Stimulated activated CD8-positive, alpha-beta memory T cell treated with anti-CD3 and anti-CD28 coated beads, Interleukin-4, amount 100 ng/mL, for 24 hours (primary cell): Measurements from ENCODE around the gene CACNG4.

Source experiments
- DNase-seq: peaks from one replicate; pipeline ENCODE4 v3.0.0-alpha.2; 2020; ENCODE audit warnings: low read depth

Gene CACNG4

DNA sequence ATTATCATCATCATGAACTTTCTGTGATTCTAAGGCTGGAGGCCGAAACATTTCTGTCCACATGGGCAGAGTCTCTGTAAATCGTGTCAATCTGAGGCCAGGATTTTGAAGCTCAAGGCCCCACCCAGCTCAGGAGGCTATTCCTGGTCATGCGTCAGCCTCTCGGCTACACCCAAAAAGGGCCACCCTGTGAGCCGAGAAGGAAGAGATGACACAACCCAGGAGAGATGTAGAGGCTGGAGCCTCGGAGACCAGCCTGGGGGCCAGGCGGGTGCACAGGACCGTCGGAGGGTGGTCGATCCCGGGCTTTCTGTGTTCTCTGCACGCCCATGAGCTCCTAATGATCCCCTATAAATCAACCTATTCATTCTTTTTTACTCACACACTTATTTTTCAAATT lies 78.8 kb downstream of the CACNG4 start:
- DNase-seq, result no peak

DNA sequence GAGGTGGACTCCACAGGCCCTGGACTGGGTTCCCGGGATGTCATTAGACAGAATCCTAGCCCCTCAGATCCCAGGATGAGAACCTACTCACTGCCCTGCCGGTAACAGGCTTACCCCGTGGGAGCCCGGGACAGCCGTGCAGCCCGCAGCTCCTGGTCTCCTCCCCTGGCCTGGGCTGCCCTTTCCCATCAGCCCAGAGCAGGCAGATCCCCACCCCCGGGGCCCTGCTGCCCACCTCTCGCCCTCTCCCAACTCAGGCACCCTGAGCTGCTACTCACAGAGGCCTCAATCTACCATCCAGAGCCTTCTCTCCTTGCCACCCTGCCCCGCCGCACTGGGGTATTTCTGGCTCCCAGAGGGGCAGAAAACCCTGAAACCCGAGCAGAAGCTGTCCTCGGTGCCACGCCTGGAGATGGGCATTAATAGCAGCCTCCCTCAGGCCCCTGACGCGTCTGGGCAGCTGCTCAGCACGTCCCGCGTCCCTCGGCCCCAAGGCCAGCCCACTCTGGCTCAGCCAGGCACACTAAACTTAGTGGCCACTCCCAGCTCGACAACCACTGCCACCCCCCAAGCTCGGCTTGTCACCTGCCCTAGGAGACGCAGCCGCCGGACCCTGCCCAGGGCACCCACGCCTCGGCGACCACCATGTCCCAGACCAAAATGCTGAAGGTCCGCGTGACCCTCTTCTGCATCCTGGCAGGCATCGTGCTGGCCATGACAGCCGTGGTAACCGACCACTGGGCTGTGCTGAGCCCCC lies 79.7 kb downstream of the CACNG4 start, which contains the start of gene CACNG1:
TSS of gene CACNG1 (plus strand) at position 539 of the 757 bp plus-strand sequence. CDS start at position 646, 107 bp downstream.
- no peak for DNase-seq

DNA sequence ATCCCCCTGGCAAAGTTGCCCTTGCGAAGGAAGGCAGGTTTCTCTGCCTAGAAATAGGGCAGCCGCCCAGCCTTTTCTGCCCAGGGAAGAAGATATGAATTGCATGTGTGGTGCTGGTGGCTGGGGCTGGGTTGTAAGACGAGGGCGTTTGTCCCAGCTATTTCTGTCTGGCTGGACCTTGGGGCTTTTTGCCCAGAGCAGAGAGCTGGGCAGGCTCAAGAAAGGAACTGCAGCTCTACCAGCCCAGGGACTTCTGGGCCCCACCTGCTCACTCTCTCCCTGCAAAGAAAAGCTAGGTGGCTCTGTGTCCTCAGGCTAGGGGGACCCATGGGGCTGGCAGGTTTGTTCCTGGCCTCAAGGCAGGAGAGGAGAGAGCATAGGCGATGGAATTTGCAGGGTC lies 80.4 kb downstream of the CACNG4 start:
- DNase-seq, result no peak

DNA sequence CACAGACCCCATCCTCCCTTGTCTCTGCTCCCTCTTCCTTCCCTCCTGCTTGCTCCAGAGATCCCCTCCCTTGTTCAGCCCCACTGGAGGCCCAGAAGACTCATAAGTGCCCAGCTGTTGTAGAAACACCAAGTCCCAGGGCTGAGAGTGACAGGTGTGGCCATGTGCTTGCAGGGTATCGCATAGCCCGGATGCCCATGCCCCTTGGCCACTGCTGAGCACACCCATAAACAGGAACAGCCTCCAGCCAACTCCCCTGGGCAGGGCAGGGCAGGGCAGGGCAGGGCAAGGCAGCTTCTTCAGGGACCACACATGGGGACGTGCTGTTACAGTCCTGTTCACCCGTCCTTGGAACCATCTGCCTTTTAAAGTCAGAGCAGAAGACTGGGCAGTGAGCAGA lies 81.9 kb downstream of the CACNG4 start:
- DNase-seq, result no peak

DNA sequence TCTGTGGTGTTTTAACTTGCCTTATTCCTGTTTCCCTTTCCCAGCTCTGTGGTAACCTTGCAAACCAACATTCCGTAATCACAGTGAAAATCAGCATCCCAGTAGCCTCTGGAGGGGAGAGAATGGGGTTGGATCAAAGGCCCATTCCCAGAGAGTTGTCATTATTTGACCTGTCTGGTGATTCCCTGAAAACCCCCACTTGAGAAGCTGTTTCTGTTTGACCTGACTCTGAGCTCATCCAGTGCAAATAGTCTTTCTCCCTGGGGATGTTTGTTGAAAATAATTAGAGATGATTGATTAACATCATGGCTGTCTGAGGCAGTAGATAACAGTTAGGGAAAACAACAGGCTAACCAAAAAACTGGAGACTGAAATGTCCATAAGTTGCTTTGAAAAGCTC lies 82.9 kb downstream of the CACNG4 start:
- DNase-seq, result no peak

DNA sequence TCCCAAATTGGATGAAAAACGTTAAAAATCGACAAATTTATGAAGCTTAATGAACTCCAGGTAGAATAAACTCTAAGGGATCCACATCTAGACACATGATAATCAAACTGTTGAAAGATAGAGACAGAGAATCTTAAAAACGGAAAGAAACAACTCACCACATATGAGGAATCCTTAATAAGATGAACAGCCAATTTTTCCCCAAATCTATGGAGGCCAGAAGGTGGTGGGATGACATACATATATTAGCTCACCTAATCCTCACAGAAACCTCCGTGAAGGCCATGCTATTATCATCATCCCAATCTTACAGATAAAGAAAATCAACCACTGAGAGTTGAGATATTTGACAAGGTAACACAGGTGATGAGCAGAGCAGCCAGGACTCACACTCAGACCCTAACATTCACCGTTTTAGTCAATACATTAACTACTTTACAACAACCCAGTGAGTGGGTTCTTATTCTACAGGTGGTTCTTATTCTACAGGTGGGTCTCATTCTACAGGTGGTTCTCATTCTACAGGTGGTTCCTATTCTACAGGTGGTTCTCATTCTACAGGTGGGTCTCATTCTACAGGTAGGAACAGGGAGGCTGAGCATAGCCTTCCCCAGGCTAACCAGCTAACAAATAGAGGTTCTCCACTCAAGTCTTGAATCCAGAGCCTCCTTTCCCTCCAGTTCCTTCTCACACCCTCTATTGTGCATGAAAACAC lies 84.7 kb downstream of the CACNG4 start:
- no peak for DNase-seq

DNA sequence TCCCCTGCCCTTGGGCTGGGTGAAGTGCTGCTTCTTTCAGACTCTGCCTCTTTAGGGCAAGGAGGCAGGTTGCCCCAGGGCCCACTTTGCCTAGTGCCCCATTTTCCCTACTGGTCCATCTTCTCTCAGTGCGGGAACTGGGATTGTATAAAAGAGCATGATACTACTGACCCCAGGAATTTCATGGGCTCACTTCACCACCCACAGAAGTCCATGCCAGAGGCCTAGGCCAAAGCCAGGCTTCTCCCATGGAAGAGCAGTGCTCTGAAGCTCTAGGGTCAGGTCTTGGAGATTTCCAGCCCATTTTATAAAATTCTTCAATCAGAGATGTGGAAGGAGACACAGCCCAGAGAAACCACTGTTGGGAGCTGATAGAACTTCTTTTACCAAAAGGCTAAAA lies 85.6 kb downstream of the CACNG4 start:
- DNase-seq, result no peak

DNA sequence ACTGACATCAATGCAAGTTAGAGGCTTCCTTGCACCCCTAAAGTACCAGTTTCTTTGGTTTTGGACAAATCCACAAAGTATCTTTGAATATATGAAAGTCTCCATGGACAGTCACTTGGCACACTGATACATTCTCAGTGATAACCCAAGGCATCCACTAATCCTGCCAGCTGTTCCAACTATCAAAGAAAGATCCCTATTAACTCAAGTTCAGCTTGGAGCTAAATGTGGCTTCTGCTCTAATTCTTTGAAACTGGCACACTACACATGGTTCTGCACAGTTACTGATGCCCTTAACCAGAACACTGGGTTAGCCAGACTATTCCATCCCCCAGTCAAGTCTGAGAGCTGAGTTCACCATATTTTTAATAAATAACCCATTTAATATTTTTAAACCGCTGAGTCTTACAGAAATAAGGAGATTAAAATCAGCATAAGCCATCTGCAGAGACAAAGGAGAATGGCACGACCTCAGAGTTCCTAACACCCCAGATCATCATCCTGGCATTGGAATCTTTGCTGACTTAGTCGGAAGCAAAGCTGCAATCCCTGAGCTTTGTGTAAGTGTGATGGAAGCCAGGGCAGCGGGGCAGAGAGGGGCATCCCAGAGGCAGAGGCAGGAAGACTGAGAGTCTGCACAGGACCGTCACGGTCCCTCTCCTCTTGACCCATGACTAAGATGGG lies 86.1 kb downstream of the CACNG4 start:
- DNase-seq, result no peak

DNA sequence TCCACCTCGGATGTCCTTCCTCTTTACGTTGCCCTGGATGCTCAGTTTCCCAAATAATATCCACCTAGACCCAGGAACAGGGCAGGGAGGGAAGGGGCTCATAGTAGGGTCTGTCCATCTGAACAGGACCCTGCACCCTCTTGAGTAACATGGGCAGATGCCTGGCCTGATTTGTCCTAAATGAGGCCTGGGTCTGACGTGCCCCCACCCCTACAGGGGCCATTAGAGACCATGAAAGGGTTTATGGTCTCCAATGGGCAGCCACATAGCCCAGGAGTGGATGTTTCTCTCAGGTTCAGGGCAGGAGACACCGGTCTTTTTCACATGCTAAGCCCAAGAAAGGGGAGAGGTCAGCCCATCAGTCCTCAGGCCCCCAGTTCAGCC lies 86.6 kb downstream of the CACNG4 start:
- no peak for DNase-seq

DNA sequence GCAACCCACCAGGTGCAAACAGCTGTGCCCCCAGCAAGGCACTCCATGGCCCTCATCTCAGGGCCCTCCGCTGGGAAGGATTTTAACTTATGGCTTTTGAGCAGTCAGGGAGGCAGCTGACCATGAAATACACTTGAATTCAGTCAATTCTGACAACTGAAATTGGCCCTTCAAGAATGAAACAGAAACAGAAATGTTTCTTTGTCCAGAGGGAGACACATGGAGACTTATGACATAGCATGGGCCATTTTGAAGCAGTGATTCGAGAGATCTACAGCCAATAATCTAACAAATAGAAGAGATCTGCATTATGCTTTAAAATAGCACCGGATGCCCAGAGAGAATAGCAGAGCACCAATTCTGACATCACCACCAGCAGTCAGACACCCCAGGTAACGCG lies 87.3 kb downstream of the CACNG4 start:
- DNase-seq, result no peak

DNA sequence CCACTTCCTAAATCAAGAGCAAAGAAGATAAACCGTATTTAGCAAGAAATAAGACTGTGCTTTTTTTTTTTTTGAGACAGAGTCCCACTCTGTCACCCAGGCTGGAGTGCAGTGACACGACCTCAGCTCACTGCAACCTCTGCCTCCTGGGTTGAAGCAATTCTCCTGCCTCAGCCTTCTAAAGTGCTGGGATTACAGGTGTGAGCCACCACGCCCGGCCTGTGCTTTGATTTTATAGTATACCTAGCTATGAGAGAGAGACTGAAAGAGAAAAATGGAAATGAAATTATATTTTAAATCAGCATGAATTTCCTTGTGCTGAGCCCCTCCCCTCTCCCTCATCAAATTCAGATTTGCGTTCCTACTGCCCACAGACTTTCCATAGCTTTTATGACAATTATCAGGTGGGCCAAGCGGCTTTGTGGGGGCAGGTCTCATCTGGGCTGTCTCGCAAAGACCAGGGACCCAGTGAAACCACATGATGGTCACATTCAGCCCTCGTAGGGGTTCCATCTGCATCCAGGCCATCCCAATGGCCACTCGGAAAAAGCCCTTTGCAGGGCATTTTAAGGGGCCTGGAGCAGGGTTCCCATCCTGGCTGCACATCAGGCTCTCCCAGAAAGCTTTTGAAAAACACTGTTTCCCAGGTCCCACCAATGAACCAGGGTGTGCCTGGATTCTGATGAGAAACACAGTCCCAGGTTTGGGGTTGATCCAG lies 88.4 kb downstream of the CACNG4 start:
- DNase-seq, result no peak

DNA sequence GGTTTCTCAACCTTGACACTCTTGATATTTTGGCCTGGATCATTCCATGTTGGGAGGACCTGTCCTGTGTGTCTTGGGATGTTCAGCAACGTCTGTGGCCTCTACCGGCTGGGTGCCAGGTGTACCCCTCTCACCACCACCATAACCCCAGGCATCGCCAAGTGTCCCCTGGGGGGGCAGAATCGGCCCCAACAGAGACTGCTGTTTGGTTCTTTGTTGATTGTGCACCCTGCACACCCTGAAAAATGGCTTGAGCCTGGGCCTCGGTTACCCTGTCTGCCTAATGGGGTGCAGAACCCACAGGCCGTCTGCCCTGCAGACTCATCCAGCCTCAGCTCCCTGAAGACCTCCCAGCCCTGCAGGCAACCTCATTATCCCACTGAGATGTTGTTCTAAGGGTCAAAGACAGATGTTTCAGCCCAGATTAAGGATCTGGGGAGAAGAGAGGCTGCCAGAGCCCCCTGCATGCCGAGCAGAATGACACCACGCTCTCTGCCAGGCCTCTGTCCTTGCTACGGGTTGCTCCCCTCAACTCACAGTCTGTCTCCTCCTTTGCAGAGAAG lies 89.0 kb downstream of the CACNG4 start:
- DNase-seq, result no peak

DNA sequence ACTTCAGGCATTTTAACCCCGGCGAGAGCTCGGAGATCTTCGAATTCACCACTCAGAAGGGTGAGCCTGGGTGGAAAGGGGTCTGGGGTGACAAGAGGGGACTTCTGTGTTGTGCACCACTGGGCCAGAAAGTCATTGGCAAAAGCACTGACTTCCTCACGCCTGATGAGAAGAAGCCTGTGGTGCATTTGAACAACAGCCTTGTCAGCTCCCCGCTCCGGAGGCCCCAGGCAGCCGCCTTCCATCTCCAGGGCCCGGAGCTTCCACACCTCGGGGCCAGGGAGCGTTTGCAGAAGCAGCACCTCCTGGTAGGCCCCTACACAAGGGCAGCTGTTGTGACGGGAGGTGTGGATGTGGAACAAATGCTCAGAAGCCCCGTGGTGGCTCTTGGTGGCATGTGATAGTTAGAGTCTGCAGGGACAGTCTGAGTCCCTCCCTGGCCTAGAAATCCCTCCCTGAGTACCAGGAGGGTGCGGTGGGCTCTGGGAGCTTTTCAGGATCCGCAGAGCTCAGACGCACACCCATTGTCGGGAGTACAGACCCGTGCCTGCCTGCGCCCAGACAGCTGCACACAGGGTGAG lies 89.6 kb downstream of the CACNG4 start:
- no peak for DNase-seq

DNA sequence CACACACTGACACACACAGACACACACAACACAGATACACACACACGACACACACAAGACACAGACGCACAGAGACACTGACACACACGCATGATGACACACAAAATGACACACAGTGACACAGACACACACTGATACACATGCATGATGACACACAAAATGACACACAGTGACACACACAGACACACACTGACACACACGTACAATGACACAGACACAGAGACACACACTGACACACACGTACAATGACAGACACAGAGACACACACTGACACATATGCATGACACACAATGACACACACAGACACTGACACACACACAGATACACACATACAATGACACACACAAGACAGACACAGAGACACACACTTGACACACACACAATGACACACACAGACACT lies 90.1 kb downstream of the CACNG4 start:
- DNase-seq, result no peak

DNA sequence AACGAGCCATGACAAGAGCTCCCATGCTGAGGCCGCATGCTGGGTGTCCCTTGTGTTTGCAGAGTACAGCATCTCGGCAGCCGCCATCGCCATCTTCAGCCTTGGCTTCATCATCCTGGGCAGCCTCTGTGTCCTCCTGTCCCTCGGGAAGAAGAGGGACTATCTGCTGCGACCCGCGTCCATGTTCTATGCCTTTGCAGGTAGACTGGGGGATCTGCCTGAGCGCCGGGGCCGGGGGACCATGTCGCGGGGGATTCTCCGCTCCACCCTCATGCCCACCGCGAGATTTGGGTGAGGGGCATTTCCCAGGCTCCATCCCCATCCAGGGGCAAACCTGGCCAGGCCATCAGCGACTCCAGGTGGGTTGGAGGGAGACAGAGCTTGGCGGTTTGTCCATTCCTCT lies 90.5 kb downstream of the CACNG4 start:
- DNase-seq, result no peak

DNA sequence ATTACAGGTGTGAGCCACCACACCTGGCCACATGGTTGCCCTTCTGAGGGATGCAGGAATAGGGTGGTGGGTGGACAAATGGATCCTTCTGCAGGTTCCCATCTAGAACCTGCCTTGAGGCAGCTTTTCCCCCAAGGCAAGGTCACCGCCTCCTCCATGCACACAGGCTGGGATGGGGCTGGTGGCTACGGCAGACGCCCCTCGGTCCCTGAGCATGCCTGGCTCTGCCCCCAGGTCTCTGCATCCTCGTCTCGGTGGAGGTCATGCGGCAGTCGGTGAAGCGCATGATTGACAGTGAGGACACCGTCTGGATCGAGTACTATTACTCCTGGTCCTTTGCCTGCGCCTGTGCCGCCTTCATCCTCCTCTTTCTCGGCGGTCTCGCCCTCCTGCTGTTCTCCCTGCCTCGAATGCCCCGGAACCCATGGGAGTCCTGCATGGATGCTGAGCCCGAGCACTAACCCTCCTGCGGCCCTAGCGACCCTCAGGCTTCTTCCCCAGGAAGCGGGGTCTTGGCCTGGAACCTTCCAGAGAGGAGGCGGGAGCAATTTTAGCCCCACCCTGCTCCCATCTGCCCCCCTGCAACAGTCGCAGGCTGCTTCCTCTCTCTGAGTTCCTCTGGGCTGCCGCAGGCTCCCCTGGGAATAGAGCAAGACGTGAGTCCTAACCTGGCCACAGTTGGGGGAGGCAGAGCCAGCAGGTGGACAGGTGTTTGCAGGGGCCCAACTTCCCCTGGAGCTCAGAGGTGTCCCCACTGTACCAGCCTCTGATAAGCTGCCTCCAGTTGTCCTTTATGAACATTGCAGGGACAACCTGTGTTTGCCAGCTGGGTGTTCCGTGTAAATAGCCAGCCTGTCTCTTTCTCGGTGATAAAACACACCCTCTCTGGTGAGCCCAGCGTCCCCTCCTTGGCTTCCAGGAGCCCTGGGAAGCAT lies 91.6 kb downstream of the CACNG4 start:
- no peak for DNase-seq

DNA sequence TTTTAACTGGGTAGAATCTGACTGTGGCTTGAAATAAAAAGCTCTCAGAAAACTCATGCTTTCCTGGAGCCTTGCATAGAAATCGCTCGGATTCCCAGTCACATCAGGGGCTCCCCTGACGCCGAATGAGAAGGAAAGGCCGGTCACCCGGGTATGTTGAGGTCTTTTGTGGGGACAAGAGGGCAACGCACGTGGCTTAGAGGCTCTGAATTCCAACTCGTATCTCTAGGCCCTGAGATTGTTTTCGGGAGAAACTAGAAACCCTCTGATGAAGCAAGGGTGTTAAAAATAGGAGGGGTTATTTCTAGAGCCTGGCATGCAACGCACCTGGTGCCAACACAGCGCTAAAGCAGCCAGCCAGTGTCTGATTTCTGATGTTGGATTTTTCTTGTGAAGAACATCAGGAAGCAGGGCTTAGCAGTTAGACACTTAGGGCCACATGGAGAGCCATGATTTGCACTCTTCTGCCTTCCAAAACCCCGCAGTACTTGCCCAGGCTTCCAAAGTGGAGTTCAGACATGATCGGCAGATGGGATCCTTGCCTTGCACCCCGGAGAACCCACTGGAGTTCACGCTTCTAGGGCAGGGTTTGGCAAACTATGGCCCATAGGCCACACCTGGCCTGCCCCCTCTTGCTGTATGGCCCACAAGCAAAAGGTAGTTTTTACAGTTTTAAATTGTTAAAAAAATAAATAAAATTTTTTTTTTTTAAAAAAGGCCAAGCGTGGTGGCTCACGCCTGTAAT lies 92.4 kb downstream of the CACNG4 start:
- no peak for DNase-seq

DNA sequence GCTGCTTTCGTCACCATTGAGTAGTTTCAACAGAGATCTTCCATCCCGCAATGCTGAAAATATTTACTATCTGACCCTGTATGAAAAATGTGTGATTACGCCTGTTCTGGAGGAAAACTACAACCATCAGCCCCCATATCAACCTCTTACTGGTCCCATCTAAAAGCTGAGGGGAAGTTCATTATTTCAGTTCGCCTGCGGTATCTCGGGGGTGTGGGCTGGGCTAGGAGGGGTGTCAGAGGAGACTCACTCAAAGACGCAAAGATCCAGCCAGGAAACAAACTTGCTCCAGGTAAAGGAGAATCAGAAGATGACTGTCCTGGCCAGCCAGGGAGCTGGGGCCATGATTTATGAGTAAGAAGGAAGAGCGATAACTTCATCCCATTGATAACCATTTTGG lies 93.5 kb downstream of the CACNG4 start:
- no peak for DNase-seq

DNA sequence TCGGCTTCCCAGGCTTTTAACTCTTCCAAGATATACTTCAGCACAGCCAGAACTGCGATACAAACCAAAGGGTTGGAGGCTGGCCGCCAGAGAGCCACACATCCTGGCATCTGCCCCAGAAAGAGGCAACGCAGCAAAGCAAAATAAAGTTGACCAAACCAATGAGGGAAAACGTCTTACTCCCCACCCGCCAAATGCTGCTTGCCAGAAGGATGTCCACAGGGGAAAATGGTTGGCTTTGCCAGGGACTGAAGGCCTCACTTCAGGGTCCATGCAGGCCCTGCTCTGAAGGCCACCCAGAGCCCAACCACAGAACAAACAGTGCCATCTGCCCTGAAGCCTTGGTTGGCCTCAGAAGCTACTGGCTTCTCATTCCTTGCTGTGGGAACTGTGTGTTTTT lies 94.9 kb downstream of the CACNG4 start:
- no peak for DNase-seq

DNA sequence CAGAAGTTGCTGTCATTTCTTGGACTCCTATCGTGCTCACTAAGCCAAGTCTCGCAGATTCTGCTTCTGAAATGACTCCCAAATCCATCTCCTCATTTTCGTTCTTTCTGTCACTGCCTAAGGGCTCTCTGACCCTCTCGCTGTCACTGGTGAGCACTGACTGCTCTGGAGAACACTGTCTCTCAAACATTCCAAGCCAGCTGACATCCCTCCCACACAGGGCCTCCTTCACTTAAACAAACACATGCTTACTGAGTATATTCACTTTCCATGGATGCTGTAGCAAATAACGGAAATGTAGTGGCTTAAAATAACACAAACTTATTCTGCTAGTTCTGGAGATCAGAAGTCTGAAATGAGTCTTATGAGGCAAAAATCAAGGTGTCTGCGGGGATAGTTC lies 98.6 kb downstream of the CACNG4 start:
- DNase-seq, result no peak
